ENCODE data around the gene TFAP2C.

TFAP2C gene

DNA sequence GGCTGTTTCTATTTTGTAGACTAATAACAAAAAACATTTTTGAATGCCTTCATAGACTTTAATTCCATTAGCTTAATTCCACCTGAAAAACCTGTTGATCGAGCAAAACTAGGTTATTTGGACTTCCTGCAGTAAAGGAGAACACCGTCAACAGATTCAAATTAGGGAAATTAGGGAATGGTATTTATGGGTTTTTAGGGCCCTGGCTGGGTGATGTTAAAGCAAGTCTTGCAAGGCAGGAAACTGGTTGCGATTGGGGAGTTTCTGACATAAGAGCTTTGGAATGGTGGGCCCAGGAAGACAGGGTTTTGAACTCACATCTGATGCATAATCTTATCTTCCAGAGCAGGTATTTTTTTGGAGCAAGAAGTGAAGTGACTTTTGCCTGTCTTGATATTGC, 40.1 kb upstream of the TFAP2C start:
- TF ChIP-seq, protein P1, sequence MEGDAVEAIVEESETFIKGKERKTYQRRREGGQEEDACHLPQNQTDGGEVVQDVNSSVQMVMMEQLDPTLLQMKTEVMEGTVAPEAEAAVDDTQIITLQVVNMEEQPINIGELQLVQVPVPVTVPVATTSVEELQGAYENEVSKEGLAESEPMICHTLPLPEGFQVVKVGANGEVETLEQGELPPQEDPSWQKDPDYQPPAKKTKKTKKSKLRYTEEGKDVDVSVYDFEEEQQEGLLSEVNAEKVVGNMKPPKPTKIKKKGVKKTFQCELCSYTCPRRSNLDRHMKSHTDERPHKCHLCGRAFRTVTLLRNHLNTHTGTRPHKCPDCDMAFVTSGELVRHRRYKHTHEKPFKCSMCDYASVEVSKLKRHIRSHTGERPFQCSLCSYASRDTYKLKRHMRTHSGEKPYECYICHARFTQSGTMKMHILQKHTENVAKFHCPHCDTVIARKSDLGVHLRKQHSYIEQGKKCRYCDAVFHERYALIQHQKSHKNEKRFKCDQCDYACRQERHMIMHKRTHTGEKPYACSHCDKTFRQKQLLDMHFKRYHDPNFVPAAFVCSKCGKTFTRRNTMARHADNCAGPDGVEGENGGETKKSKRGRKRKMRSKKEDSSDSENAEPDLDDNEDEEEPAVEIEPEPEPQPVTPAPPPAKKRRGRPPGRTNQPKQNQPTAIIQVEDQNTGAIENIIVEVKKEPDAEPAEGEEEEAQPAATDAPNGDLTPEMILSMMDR (IDR thresholded peaks at IDR 0.05; ENCODE audit: low read depth, low read length) = no peak
- no peak overlapping the region for H3K4me3 ChIP-seq (replicated peaks in 1 of 2; ENCODE audit: low read depth in 2 of 2, low read length in 2 of 2)
- DNase-seq (ENCODE audit: low read depth in 2 of 2) = no peak

GRCh38 chr20:56589633-56590032, 39.5 kb upstream of the TFAP2C start:
- TF ChIP-seq, protein P1 (IDR thresholded peaks at IDR 0.05; ENCODE audit: low read depth, low read length) = no peak
- DNase-seq (ENCODE audit: low read depth in 2 of 2) = no peak
- H3K4me3 ChIP-seq (replicated peaks in 1 of 2; ENCODE audit: low read depth in 2 of 2, low read length in 2 of 2) = no peak overlapping the region

GRCh38 chr20:56590888-56591287, 38.2 kb upstream of the TFAP2C start:
- H3K4me3 ChIP-seq (replicated peaks in 1 of 2; ENCODE audit: low read depth in 2 of 2, low read length in 2 of 2) = no peak overlapping the region
- no peak for DNase-seq (ENCODE audit: low read depth in 2 of 2)
- TF ChIP-seq, protein P1 (IDR thresholded peaks at IDR 0.05; ENCODE audit: low read depth, low read length) = no peak

- TF ChIP-seq, protein P1 (IDR thresholded peaks at IDR 0.05; ENCODE audit: low read depth, low read length) = no peak
- H3K4me3 ChIP-seq (replicated peaks in 1 of 2; ENCODE audit: low read depth in 2 of 2, low read length in 2 of 2) = no peak overlapping the region
- DNase-seq (ENCODE audit: low read depth in 2 of 2) = no peak
These were observed 36.9 kb upstream of the TFAP2C start for GRCh38 chr20:56592211-56592610.

DNA sequence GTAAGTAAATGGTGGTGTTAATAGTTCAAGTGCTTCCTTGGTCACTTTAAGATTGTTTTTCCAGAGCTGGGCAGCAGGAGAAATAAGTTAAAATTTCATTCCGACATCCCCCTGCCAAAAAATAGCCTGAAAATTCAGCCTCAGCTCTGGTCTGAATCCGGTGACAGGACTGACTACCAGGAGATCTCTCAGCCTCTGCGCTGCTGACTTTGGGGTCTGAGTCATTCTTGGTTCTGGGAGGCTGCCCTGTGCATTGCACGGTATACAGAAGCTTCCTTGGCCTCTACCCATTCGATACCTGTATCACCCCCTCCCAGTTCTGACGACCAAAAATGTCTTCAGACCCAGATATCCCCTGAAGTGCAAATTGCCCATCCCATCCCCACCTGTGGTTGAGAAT, 36.3 kb upstream of the TFAP2C start:
- TF ChIP-seq, protein P1 (IDR thresholded peaks at IDR 0.05; ENCODE audit: low read depth, low read length) = no peak
- DNase-seq (ENCODE audit: low read depth in 2 of 2) = no peak

DNA sequence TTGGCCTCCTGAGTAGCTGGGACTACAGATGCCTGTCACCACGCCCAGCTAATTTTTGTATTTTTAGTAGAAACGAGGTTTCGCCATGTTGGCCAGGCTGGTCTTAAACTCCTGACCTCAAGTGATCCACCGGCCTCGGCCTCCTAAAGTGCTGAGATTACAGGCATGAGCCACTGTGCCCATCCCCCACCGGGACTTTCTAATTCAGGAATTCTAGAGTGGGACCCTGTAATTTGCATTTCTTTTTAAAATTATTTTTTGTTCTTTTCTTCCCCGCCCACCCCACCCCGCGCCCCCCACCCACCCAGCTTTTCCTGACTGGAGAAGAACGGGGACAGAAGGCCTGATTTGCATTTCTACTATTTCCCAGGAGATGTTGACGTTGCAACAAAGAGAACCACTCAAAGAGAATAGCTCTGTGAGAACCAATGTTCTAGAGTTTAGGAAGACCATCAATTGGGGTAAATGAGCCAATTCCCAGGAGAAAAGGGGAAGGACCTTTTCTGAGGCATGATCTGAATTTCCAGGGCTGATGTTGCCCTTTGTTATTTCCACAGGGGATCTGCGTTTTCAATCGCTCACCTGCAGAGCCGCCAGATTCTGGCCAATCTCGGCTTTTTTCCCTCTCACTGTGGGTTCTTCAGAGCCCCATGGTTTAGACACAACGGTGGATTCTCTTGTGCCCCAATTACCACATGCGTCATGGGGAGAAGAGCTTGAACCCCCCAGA, 33.2 kb upstream of the TFAP2C start:
- DNase-seq (ENCODE audit: low read depth in 2 of 2) = no peak
- H3K4me3 ChIP-seq (replicated peaks in 1 of 2; ENCODE audit: low read depth in 2 of 2, low read length in 2 of 2) = no peak overlapping the region
- TF ChIP-seq, protein P1 (IDR thresholded peaks at IDR 0.05; ENCODE audit: low read depth, low read length) = no peak

More for the DNA sequence above, 36.3 kb upstream of the TFAP2C start:
- H3K4me3 ChIP-seq (replicated peaks in 1 of 2; ENCODE audit: low read depth in 2 of 2, low read length in 2 of 2) = no peak overlapping the region

- no peak for DNase-seq (ENCODE audit: low read depth in 2 of 2)
- H3K4me3 ChIP-seq (replicated peaks in 1 of 2; ENCODE audit: low read depth in 2 of 2, low read length in 2 of 2) = no peak overlapping the region
- TF ChIP-seq, protein P1 (IDR thresholded peaks at IDR 0.05; ENCODE audit: low read depth, low read length) = no peak
These were observed 27.9 kb upstream of the TFAP2C start for GRCh38 chr20:56601166-56601565.
